Osteocyte (in vitro differentiated cells): ENCODE measurements around the gene CD72. TPM values are rescaled to one million over a fixed set of nuclear protein-coding genes. Genes with fewer than 3 reads are reported as not detected.

Source experiments
- DNase-seq: peaks from one replicate; pipeline ENCODE4 v3.0.0; 2021; ENCODE audit warnings: mixed read lengths; ENCODE audit not compliant: unreplicated experiment; ENCODE audit errors: extremely low spot score
- H3K27ac Mint-ChIP-seq: one replicate; pipeline ENCODE4 v1.8.0; 2021; ENCODE audit warnings: mild to moderate bottlenecking, mixed read lengths; ENCODE audit not compliant: unreplicated experiment
- H3K27me3 Mint-ChIP-seq: one replicate; pipeline ENCODE4 v1.8.0; 2021; ENCODE audit warnings: mixed read lengths; ENCODE audit not compliant: unreplicated experiment
- H3K36me3 Mint-ChIP-seq: one replicate; pipeline ENCODE4 v1.8.0; 2021; ENCODE audit warnings: mixed read lengths; ENCODE audit not compliant: unreplicated experiment
- H3K4me1 Mint-ChIP-seq: one replicate; pipeline ENCODE4 v1.8.0; 2021; ENCODE audit warnings: mixed read lengths; ENCODE audit not compliant: unreplicated experiment
- H3K4me3 Mint-ChIP-seq: one replicate; pipeline ENCODE4 v1.8.0; 2021; ENCODE audit warnings: mild to moderate bottlenecking, moderate library complexity, mixed read lengths; ENCODE audit not compliant: unreplicated experiment
- H3K9me3 Mint-ChIP-seq: one replicate; pipeline ENCODE4 v1.8.0; 2021; ENCODE audit warnings: mixed read lengths; ENCODE audit not compliant: unreplicated experiment
- total RNA-seq: library from RNA; stranded (reverse); gene quantifications from 2 replicates; pipeline ENCODE4 v1.2.1, GENCODE V29; 2021
- TF ChIP-seq, protein P1 (sequence below): fragments of 200-600 bp; sonication (generic); IDR thresholded peaks from 2 replicates; pipeline ENCODE4 v1.5.0; 2021; ENCODE audit warnings: antibody characterized with exemption, mild to moderate bottlenecking, moderate library complexity

The CD72 gene
- total RNA-seq, 1 donor from 2014 or later: 0.91 TPM

DNA sequence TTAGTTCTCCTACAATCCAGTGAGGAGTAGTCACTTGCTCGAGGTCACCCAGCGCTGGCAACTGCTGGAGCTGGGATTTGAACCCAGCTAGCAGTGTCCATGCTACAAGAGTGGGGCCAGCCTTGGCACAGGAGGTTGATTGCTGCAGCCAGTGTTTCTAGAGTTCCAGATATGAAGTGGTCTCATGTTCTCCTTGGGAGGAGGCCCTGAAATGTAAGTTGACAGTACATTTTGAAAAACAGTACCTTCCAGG is 40.7 kb upstream of the CD72 start:
- peaks cover 52% of the 10 kb centered on the region for H3K4me1 Mint-ChIP-seq
- no peaks in the 10 kb centered on the region for H3K27me3 Mint-ChIP-seq
- peaks cover 9% of the 10 kb centered on the region for H3K36me3 Mint-ChIP-seq
- TF ChIP-seq, protein P1, sequence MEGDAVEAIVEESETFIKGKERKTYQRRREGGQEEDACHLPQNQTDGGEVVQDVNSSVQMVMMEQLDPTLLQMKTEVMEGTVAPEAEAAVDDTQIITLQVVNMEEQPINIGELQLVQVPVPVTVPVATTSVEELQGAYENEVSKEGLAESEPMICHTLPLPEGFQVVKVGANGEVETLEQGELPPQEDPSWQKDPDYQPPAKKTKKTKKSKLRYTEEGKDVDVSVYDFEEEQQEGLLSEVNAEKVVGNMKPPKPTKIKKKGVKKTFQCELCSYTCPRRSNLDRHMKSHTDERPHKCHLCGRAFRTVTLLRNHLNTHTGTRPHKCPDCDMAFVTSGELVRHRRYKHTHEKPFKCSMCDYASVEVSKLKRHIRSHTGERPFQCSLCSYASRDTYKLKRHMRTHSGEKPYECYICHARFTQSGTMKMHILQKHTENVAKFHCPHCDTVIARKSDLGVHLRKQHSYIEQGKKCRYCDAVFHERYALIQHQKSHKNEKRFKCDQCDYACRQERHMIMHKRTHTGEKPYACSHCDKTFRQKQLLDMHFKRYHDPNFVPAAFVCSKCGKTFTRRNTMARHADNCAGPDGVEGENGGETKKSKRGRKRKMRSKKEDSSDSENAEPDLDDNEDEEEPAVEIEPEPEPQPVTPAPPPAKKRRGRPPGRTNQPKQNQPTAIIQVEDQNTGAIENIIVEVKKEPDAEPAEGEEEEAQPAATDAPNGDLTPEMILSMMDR: no peak
- no peaks in the 10 kb centered on the region for H3K9me3 Mint-ChIP-seq
- H3K4me3 Mint-ChIP-seq: peak overlapping the region; percentile 84
- DNase-seq: no peak
- peak overlapping the region; percentile 95 for H3K27ac Mint-ChIP-seq

DNA sequence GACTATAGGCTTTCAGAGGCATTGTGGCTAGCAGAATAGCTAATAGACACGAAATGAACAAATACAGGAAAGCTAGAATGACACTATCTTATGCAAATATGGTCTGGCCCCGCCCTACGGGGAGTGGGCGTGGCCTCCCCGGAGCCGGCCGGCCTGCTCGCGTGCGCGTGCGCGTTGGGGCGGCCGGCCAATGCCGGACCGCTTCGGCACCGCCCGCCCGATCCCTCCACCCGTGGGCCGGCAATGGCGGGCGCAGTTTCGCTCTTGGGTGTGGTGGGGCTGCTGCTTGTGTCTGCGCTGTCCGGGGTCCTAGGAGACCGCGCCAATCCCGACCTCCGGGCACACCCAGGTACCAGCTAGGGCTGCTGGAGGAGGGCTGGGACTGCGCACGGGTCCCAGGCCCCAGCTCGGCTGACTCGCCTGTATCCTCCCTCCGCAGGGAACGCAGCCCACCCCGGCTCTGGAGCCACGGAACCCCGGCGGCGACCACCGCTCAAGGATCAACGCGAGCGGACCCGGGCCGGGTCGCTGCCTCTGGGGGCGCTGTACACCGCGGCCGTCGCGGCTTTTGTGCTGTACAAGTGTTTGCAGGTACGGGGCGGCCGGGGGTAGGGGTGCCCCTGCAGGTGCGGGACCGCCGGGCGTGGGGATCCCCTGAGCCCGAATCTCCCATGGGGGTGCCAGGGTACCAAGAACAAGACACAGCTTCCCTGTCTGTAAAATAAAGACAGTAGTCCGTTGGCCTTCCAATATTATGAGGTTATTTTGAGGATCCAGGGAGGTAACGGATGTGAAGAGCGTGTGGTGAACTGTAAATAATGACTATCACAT is 40.1 kb upstream of the CD72 start, which contains the start of gene CCDC107:
CCDC107 (plus strand) TSS at position 156 of the 831 bp plus-strand sequence; CDS start at position 244, 88 bp downstream.
- Mint-ChIP-seq H3K27ac (peak within 1 kb of the TSS; percentile 95), H3K27me3 (no peaks in the 10 kb centered on the region), H3K9me3 (no peaks in the 10 kb centered on the region), H3K4me3 (peak within 1 kb of the TSS; percentile 84), H3K4me1 (peaks cover 49% of the 10 kb centered on the region), H3K36me3 (peaks cover 9% of the 10 kb centered on the region)
- TF ChIP-seq, protein P1: peak; percentile 79
- DNase-seq: peak; percentile 97

DNA sequence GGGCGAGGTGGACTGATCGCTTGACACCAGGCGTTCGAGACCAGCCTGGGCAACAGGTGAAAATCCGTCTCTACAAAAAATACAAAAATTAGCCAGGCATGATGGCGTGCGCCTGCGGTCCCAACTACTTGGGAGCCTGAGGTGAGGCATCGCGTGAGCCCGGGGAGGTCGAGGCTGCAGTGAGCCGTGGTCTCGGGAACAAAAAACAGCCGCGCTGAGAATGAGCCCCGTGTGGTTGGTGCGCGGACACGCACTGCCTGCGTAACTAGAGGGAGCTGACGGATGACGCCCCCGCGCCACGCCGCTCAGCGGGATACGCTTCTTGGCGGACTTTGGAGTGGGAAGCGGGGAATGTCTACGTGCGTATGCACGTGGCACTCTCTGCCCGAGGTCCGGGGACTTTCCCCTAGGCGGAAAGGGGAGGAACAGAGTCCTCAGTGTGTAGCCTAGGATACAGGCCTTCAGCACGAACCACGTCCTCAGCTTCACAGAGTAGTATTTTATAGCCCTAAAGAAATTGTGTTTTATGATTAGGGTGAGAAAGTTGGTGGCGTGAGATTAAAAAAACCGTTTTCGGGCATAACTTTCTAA is 39.4 kb upstream of the CD72 start, which contains the start of gene RMRP:
RMRP (minus strand) TSS at position 474 of the 591 bp plus-strand sequence.
- peak within 1 kb of the TSS; percentile 84 for H3K4me3 Mint-ChIP-seq
- H3K4me1 Mint-ChIP-seq: peaks cover 45% of the 10 kb centered on the region
- H3K27me3 Mint-ChIP-seq: no peaks in the 10 kb centered on the region
- peak; percentile 99 for DNase-seq
- peak within 1 kb of the TSS; percentile 95 for H3K27ac Mint-ChIP-seq
- peaks cover 9% of the 10 kb centered on the region for H3K36me3 Mint-ChIP-seq
- TF ChIP-seq, protein P1: no peak
- no peaks in the 10 kb centered on the region for H3K9me3 Mint-ChIP-seq

DNA sequence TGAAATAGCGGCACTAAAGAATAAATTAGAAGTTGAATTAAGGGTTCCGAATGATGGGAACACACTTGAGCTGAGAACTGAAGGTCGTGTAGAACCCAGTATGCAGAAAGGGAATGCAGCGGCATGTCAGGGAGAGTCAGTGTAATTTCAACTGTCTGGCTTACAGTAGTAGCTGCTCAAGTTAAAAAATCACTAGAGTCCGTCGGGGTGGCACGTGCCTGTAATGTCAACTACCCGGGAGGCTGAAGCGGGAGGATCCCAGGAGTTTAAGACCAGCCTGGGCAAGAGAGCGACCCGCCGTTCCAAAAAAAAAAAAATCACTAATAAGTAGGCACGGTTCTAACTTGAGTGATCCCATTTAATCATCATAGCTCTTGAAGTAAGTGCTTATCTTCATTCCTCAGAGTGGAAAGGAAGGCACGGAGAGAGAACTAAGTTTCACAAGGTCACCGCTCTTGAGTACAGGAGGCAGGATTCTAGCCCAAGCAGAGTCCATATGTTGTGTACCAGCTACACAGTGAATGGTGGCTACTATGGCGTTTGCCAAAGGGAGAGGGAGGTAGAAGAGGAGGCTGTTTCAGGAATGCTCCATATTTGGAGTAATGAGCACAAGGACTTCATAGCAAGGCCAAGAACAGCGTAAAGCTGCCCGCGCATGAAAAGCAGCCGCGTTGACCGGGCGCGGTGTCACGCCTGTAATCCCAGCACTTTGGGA is 38.8 kb upstream of the CD72 start:
- TF ChIP-seq, protein P1: no peak
- H3K36me3 Mint-ChIP-seq: peaks cover 9% of the 10 kb centered on the region
- H3K4me1 Mint-ChIP-seq: peaks cover 41% of the 10 kb centered on the region
- H3K4me3 Mint-ChIP-seq: peak overlapping the region; percentile 71
- peak overlapping the region; percentile 95 for H3K27ac Mint-ChIP-seq
- DNase-seq: no peak
- no peaks in the 10 kb centered on the region for H3K27me3 Mint-ChIP-seq
- H3K9me3 Mint-ChIP-seq: no peaks in the 10 kb centered on the region

DNA sequence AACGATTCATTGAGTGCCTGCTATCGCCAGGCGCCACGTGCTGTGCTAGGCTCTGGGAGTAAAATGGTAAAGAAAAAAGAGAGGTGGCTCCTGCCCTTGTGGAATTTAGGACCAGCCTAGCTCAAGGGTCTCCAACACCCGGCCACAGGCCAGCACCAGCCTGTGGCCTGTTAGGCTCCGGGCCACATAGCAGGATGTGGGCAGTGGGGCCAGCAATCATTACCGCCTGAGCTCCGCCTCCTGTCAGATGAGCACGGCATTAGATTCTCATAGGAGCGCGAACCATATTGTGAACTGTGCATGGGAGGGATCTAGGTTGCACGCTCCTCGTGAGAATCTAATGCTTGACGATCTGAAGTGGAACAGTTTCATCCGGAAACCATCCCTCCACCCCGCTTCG is 38.1 kb upstream of the CD72 start:
- peaks cover 9% of the 10 kb centered on the region for H3K36me3 Mint-ChIP-seq
- DNase-seq: no peak
- no peak overlapping the region for H3K4me3 Mint-ChIP-seq
- H3K27ac Mint-ChIP-seq: peak overlapping the region; percentile 95
- H3K4me1 Mint-ChIP-seq: peaks cover 37% of the 10 kb centered on the region
- TF ChIP-seq, protein P1: no peak
- H3K27me3 Mint-ChIP-seq: no peaks in the 10 kb centered on the region
- no peaks in the 10 kb centered on the region for H3K9me3 Mint-ChIP-seq
